Keratinocyte (primary cell): Measurements from ENCODE around the gene CDCP1.

ENCODE experiments used
- EZH2 ChIP-seq: IDR thresholded peaks from one replicate; pipeline ENCODE4 v1.6.1; 2012; ENCODE audit warnings: inconsistent platforms, mild to moderate bottlenecking, low read length, moderate library complexity
- TF ChIP-seq, protein P1 (sequence below), 3 experiments: IDR thresholded peaks in 1 of 3; conservative IDR thresholded peaks in 1 of 3; optimal IDR thresholded peaks in 1 of 3; 2 replicates in 2 of 3; 3 replicates in 1 of 3; pipeline versions ENCODE3 to v1.5.1; 2011; ENCODE audit warnings: low read length in 3 of 3, mild to moderate bottlenecking in 3 of 3, moderate library complexity in 2 of 3, control low read depth in 1 of 3, inconsistent platforms in 1 of 3; ENCODE audit not compliant: insufficient read depth in 2 of 3; ENCODE audit errors: extremely low read depth in 1 of 3

DNA sequence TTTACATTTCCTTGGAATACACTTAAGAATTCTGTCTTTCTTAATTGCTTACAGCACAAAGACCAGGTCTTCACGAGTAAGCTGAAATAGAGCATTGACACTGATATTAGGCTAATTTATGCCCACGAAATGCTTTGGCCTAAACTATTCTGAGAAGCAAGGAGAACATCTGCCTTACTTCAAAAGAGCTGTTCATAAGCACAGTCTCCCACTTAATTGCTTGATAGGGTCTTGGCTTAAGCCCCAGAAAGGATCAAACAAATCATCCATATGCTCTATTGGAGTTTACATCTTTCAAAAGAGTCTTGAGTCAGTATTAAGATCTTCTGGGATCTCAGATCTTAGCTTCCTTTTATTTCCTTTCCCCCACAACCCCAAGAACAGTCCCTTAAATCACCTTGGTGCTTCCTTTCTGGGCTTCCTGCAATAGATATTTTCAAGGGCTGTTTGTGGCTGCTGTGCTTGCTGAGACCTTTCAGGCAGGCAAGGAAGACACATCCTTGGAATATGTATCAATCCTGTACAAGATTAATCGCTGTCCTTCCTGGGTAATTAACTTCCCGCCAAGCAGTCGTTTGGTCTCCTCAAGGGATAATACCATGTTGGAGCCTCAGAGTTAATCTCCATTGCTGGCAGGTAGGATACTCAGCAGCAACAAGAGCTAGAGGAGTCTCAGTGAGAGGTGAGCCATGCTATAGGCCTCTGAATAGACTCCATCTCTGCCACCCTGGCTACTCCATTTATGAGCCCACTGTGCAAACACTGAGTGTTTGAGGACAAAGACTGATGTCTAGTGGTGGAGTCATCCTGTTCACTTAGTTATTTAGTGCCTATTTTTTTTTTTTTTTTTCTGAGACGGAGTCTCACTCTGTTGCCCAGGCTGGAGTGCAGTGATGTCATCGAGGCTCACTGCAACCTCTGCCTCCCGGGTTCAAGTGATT lies 42.8 kb upstream of the CDCP1 start:
- TF ChIP-seq, protein P1, sequence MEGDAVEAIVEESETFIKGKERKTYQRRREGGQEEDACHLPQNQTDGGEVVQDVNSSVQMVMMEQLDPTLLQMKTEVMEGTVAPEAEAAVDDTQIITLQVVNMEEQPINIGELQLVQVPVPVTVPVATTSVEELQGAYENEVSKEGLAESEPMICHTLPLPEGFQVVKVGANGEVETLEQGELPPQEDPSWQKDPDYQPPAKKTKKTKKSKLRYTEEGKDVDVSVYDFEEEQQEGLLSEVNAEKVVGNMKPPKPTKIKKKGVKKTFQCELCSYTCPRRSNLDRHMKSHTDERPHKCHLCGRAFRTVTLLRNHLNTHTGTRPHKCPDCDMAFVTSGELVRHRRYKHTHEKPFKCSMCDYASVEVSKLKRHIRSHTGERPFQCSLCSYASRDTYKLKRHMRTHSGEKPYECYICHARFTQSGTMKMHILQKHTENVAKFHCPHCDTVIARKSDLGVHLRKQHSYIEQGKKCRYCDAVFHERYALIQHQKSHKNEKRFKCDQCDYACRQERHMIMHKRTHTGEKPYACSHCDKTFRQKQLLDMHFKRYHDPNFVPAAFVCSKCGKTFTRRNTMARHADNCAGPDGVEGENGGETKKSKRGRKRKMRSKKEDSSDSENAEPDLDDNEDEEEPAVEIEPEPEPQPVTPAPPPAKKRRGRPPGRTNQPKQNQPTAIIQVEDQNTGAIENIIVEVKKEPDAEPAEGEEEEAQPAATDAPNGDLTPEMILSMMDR (optimal IDR thresholded peaks at IDR 0.05 in 1 of 3, IDR thresholded peaks at IDR 0.05 in 1 of 3, conservative IDR thresholded peaks at IDR 0.05 in 1 of 3; ENCODE audit: extremely low read depth in 1 of 3, insufficient read depth in 2 of 3, low read length in 3 of 3): no peak
- TF ChIP-seq EZH2: no peak
